ENCODE data around the gene PTPRN2.
"Not testable (repeated sequence)": the region's sequence is repeated elsewhere in the genome, so short reads cannot be mapped to it uniquely, and the experiment has no call there.

Gene PTPRN2

DNA sequence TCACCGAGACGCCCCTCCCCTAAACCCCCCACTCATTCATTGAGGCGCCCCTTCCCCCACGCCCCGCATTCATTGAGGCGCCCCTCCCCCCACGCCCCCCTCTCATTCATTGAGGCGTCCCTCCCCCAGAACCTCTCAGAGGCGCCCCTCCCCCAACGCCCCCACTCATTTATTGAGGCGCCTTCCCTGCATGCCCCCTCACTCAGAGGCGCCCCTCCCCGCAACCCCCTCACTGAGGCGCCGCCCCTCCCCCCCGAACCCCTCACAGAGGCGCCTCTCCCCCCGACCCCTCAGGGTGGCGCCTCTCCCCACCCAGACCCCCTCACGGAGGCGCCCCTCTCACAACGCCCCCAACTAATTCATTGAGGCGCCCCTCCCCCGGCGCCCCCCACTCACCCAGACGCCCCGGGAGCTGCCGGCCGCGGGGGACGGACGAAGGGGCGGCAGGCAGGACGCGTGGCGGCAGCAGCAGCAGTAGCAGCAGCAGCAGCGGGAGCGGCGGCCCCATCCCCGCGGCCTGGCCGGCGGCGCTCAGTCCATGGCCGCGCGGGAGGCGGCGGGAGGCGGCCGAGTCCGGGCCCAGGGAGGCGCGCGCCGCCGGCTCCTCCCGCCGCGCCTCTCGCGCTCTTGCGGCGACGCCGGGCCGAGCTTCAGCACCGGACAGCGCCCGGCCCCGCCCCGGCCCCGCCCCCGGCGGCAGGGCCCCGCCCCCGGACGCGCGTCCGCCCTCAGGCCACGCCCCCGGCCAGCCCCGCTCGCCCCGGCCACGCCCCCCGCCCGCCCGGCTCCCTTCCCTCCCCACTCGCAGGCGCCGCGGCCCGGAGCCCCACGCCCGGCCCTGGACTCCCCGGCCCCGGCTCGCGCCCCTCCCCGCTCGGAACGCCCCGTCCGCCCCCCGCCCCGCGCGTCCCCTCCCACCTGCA, at the start of gene PTPRN2:
Gene PTPRN2 (minus strand): TSS at position 662 of the 923 bp plus-strand sequence.
- peak; percentile 78 for DNase-seq

DNA sequence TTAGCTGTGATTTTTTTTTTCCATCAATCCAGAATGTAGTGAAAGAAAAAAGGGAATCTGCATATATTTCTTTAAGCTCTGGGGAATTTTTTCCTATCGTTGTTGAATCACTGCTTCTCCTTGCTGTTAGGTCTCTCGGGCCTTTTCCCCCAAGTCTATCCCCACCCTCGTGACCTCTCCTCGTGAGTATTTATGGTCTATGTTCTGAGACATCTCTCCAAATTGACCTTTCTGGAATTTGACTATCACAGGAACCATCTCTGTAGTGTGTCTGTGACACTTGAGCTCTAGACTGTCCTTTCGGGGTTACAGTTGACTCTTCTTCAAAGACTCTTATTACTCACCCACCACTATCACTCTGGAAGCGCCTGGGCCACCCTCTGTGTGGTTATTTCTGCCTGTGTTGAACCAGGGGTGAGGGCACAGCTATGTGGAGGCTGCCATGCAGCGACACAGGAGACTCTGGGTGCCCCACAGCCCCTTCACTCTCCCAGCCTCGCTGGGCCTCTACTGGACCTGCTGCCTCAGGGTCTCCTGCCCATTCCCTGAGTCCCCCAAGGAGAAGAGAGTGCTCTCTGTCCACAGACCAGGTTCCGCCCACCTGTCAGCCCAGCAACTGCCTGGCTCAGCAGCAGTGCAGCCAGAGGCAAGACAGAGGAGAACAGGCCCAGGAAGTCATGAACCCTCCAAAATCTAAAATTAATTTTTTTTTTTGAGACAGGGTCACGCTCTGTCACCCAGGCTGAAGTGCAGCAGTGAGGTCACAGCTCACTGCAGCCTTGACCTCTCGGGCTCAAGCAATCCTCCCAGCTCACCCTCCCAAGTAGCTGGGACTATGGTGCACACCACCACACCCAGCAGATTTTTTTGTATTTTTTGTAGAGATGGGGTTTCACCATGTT, 45.7 kb upstream of the PTPRN2 start:
- no peak for DNase-seq

DNA sequence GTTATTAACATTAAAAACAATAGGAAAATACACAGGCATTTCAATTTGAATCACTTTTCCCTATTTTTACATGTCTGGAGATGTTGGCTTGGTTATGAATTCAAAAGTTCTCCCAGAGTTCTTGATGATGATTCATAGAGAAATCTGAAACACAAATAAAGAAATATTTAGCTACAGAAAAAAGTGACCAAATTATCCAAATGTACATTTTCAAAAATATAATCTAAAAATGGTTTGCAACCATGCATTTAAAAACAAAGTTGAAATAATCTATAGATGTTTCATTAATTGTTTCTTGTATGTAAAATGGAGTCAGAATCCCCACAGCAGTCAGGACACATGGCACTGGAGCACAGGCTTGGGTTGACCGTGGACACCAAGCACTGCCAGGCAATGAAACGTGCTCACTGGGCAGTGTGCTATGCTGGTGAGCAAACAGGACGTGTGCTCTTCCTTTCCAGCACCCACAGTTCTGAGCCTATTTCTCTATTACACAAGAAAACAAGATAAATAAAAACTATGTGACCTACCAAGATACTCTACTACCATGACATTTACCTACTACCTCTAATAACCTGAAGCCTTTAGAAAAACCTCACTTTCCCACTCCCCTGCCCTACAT, 44.1 kb upstream of the PTPRN2 start:
- no peak for DNase-seq

DNA sequence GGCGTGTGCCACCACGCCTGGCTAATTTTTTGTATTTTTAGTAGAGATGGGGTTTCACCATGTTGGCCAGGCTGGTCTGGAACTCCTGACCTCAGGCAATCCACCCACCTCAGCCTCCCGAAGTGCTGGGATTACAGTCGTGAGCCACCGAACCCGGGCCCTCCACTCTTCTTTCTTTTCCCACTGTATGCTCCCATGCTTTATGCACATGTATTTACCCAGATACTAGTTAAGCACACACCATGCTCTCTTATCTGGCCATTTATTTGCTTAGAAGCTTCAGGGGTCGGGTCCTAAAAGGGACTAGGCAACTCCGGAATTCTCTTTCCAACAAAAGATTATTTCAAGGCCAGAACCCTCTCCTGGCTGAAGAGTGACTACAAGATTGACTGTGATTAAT, 38.7 kb upstream of the PTPRN2 start:
- DNase-seq = not testable (repeated sequence)

DNA sequence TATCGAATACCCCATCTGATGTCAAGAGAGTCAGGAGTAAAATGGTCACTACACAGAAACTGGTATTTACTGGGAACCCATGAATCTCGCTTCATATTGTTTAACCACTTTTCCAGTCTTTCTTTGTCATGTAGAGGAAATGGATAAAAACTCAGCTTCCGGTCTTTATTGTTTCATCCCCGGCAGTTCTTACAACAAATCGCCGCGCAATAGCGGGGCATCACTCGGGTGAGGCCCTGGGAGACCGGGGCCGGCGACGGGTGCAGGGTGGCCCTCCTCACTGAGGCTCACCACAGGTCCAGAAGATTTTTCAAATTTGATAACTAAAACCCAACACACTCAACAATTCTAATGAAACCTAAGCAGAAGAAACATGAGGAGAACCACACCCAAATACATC, 35.6 kb upstream of the PTPRN2 start:
- no peak for DNase-seq

DNA sequence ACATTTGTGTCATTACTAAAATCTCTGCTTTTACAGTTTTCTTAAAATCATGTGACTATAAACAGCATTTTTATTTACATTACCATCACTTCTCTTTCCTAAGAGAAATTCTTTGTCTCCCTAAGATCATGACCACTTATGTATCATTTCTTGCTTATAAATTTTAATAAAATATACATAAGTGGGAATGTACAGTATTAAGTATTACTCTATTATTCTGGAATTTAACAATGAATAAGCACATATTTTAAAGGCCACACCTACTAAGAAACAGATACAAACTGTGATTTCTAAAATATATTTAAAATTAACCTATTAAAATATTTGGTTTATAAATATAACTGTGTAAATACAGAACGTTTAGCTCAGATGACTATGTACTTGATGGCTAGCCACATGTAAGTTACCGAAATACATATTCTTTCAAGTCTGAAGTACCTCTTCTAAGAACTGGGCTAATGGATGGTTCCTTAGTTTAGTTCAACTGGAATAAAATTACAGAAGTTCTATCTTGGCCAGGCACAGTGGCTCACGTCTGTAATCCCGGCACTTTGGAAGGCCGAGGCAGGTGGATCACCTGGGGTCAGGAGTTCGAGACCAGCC, 33.3 kb upstream of the PTPRN2 start:
- no peak for DNase-seq

DNA sequence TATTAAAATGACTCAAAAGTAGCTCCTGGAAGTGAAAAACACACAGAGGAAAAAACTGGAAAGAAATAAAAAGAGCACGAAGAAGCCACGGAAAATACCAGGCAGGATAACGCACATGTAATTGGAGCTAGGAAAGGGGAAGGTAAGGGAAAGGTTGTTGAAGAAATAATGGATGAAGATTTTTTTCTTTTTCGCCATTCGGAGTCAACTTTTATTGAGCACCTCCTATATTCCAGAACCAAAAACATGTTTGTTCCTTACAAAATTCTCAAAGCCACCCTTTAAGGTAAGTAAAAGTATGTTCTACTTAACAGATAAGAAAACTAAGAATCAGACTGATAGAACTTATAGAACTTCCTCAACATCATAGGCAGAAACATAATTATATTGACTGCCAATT, 32.8 kb upstream of the PTPRN2 start:
- DNase-seq = no peak

DNA sequence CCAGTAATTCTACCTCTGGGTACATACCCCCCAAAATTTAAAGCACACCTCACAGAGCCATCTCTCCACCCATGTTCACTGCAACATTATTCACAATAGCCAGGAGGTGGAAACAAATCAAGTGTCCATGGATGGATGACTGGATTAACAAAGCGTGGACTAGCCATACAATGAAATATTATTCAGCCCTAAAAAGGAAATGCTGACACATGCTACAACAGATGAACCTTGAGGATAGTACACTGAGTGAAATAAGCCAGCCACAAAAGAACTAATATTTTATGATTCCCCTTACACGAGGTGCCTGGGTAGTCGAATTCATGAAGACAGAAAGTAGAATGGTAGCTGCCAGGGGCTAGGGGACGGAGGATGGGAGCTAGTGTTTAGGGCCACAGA, 31.1 kb upstream of the PTPRN2 start:
- DNase-seq = no peak

DNA sequence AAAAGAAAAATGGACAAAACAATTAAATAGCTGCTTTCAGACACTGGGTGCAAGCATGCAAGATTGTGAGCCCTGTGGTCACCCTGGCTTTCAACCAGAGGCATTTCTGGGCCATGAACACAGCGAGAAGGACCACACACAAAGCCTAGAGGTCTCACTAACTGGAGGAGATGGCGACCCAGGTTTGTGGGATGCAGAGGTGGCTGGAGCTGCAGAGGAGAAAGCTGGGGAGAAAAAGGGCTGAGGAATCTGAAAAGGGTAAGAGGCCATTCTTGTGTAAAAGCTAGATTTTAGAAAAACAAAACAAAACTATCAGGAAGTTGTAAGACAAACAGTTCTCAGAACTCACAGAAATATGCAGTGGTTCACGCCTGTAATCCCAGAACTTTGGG, 30.1 kb upstream of the PTPRN2 start:
- no peak for DNase-seq

DNA sequence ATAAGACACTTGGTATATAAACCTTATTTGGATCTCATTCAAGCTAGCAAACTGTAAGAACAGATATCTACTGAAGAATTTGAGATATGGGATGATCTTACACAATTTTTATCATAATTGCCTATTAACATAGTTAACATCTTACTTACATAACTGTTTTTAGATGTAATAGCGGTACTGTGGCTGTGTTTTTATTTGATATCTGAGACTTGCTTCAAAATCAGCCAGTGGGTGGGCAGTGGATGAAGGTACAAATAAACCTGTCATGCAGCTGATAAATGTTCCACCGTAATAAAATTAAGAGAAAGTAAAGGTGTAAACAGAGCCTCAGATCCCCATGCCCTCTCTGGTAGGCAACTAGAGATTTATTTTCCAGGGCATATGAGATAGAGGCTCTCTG, 28.4 kb upstream of the PTPRN2 start:
- DNase-seq = no peak

DNA sequence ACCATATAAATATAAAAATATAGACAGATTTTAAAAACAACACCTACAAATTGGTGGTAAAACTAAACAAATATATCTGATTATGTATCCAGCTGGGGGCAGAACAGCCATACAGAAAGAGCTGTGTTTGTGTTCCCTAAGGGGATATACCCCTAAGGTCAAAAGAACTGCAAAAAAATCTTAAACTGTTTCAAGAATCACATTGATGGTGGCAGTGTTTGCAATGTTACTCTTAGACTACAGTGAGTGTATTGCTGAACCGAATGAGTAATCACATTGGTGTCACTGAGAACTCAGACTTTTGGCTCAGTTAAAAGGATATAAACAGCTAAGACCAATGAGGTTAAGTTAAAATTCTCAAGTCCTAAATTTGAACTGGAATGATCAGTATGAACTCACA, 27.1 kb upstream of the PTPRN2 start:
- no peak for DNase-seq

DNA sequence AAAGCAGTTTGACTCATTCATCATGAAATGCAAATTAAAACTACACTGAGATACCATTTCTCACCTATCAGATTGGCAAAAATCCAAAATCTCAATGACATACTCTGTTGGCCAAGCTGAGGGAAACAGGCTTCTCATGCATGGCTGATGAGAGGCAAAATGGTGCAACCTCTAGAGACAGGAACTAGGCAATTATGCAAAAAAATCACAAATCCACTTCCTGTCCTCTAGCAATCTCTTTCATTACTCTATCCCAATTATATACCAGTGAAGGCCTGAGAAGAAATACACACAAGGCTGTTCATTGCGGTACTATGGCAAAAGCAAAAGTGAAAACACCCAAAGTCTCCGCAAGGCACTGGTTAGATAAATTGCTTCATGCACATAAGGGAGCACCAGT, 25.9 kb upstream of the PTPRN2 start:
- peak; percentile 27 for DNase-seq

DNA sequence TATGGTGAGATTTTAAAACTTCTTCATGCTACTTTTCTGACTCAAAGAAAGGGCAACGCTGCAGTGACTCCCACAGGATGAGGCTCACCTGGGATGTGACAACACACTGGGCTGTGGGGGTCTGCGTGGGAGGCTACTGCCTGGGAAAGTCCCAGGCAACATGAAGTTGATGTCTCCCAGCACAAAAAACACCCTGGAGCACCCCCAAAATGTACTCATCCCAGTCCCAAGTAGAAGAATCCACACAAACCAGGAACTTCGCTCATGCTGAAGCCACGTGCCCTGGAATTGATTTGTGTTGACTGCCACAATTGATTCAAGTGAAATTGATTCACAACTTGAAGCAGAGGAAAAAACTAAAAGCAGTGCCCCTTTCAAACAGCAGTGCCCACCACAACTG, 24.9 kb upstream of the PTPRN2 start:
- DNase-seq = no peak

DNA sequence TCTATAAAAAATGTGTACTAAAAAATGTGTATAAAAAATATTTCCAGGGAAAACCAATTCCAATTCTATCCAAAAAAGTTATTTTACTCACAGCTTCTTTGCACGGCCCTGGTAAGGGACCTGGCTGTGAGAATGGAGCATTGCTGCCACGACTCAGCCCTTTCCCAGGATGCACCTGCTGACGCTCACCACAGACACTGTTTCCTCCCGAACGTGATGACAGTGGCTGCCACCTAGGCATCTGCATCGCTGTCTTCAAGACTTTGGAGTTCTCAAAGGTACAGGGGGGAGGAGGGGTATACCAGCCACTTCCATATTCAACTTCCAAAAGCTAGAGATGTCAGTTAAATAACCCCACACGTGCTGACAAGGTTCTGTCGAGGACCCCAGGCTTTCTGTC, 23.9 kb upstream of the PTPRN2 start:
- no peak for DNase-seq

DNA sequence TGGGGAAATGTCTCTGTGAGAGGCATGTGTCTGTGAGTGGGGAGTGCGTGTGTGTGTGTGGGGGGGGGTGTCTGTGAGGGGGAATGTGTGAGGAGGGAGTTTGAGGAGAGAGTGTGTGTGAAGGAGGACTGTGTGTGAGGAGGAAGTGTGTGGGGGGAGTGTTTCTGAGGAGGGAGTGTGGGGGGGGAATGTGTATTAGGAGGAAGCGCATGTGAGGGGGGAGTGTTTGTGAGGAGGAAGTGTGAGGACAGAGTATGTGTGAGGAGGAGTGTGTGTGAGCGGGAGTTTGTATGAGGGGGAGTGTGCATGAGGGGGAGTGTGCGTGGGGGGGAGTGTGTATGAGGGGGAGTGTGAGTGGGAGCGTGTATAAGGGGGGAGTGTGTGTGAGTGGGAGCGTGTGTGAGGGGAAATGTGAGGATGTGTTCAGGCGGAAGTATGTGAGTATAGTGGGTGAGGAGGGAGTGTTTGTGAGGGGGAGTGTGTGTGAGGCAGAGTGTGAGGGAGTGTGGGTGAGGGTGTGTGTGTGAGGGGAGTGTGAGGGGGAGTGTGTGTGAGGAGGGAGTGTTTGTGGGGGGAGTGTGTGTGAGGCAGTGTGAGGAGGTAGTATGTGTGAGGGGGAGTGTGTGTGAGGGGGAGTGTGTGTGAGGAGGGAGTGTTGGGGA, 21.8 kb upstream of the PTPRN2 start:
- DNase-seq = no peak

DNA sequence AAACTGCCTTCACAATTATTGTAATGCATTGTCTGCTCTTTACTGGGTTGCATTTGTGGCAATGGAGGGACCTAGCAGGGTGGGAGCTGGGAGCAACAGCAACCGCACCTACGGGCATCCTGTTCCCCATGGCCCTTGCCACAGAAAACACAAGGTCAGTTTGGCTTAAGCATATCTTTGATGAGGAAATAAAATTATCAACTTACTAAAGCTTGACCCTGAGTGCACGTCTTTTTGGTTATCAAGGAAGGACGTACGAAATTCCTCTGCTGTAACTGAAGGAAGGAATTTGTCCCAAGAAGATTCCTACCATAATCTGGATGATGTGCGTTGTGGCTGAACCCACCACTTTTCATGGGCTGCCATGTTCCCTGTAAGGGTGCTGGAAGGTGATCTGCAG, 19.9 kb upstream of the PTPRN2 start:
- DNase-seq = no peak

DNA sequence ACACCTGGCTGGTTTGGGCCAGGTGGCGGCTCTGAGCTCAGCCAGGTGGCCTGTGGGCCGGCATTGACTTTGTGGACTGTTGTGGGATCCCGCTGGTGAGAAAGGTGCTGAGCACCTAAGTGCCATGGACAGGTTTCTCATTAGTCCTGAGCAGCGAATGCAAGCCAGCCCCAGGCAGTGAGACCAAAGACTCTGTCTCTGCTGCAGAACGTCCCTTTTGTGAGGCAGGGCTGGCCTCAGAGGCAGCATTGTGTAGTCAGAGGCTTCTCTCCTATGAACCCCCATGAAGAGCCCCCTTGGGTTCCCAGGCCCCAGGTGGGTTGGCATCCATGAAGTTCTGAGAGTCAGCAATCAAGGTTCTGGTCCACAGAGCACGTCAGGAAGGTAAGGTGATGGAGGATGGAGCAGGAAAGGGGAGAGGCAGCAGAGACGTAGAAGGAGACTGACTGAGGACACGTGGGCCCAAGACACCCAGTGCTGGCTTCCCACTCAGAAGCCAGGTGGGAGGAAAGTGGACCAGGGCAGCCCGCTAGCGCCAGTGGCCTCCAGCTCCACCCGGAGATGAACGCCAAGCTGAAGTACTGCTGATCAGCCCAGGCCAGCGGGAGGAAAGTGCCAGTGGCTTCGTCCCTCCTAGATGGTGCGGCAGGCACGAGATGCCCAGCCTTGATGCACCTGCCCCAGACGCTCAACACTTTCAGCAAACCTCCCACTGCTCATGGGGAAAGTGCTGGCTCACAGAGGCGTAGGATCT, 19.2 kb upstream of the PTPRN2 start:
- DNase-seq = no peak

DNA sequence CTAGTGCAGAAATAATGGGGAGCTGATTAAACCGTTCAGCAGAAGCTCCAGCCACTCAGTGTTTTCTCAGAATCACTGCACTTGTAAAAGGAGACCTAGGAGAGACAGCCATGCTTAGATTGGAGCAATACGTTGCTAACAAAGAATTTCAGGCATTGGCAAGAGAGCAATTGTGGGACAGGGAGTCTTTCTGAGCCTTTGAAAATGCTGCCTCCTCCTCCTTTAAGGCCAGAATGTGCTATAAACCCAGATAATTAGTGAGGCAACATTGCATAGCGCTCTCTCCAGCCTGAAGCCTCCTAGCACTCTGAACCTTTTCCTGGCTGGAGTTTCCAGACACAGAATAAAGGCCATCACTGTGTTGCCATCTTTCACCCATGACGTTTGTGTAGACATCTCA, 18.5 kb upstream of the PTPRN2 start:
- no peak for DNase-seq

DNA sequence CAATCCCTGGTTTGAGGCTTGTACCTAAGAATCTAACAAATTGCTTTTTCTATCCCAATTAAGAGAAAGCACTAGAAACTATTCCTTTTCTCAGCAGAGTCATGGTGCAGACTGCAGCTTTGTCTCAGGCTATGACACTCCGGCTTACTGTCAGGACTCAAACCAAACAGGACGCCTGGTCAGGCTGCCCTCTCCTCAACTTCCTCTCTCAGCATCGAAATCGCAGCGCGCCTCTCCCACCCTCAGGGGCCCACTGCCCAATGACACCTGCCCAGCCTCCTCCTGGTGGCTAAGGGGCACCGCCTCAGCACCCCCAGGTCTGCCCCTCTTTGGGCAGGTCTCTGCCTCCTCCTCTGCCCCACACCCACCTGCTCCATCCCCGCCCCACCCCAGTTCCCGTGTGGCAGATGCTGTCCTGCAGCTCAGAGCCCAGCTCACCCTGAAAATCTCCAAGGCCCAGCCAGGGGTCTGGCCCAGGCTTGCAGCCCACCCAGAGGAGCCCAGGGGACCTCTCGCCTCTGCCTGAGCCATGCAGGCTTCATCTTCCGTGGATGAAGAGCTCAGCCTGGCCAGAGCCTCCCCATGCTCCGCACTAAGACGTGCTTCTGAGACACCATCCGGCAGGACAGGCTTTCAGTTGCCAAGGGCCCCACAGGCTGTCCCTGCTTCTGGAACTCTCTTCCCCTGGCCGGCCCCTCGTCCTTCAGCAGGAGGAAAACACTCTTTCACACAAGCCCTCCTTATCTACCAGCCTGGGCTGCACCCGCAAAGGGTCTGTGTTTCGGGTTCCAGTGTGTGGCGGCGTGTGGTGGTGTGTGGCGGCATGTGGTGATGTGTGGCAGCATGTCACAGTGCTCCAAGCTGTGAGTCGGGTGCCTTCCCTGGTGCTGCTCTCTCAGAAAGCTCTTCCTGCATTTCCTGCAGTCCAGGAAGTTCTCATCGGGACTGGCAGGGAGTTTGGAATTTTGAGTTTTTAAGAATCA, 16.4 kb upstream of the PTPRN2 start:
- no peak for DNase-seq

Data from NCI-H146 (cell line).